MCF 10A (cell line): Measurements from ENCODE around the gene PTBP1. TPM values are rescaled to one million over a fixed set of nuclear protein-coding genes. Genes with fewer than 3 reads are reported as not detected.
"Not testable (repeated sequence)": the region's sequence is repeated elsewhere in the genome, so short reads cannot be mapped to it uniquely, and the experiment has no call there.

Source experiments
- BruUV-seq: library from RNA; stranded (reverse); fragments of 400-500 nt; replicated peaks from 2 replicates; lab custom pipeline; 2021; lab: Mats Ljungman, UMichigan
- CTCF ChIA-PET: fragments of 300-600 bp; sonication (Branson Sonifier 250); formaldehyde crosslinking; extraction: SDS; loops from one replicate; lab custom pipeline; 2021; ENCODE audit warnings: antibody characterized with exemption, inconsistent platforms; lab: Yijun Ruan, JAX
- POLR2A ChIA-PET: fragments of 300-600, 350-650 bp; sonication (Branson Sonifier 250); formaldehyde crosslinking; extraction: SDS; loops from one replicate; lab custom pipeline; 2020; ENCODE audit warnings: antibody characterized with exemption, inconsistent platforms; lab: Yijun Ruan, JAX
- DNase-seq: peaks from one replicate; pipeline ENCODE4 v3.0.0-alpha.2; 2018; ENCODE audit not compliant: unreplicated experiment
- H3K27ac Mint-ChIP-seq: one replicate; pipeline ENCODE4 v1.8.0; 2022; ENCODE audit warnings: mild to moderate bottlenecking, low read depth, mixed read lengths; ENCODE audit not compliant: unreplicated experiment
- H3K27me3 Mint-ChIP-seq: one replicate; pipeline ENCODE4 v1.8.0; 2022; ENCODE audit warnings: mixed read lengths; ENCODE audit not compliant: insufficient read depth, unreplicated experiment
- H3K36me3 Mint-ChIP-seq: one replicate; pipeline ENCODE4 v1.8.0; 2022; ENCODE audit warnings: mild to moderate bottlenecking, moderate library complexity, mixed read lengths; ENCODE audit not compliant: insufficient read depth, unreplicated experiment
- H3K4me1 Mint-ChIP-seq: one replicate; pipeline ENCODE4 v1.8.0; 2022; ENCODE audit warnings: mixed read lengths; ENCODE audit not compliant: insufficient read depth, unreplicated experiment
- H3K4me3 Mint-ChIP-seq: one replicate; pipeline ENCODE4 v1.8.0; 2022; ENCODE audit warnings: mild to moderate bottlenecking, moderate library complexity, mixed read lengths; ENCODE audit not compliant: unreplicated experiment
- H3K9me3 Mint-ChIP-seq: one replicate; pipeline ENCODE4 v1.8.0; 2022; ENCODE audit warnings: mixed read lengths; ENCODE audit not compliant: unreplicated experiment
- intact Hi-C: fragments of 100-400 bp; cut with micrococcal nuclease; formaldehyde crosslinking; loops from 2 replicates; pipeline ENCODE4 v1.14.1; 2022
- total RNA-seq: library from RNA; stranded (reverse); gene quantifications from 2 replicates; pipeline ENCODE4 v1.2.3, GENCODE V29; 2022
- TF ChIP-seq, protein P1 (sequence below): fragments of 200-600 bp; IDR thresholded peaks from one replicate; pipeline ENCODE4 v1.8.0; 2022; ENCODE audit warnings: antibody characterized with exemption, mild to moderate bottlenecking; ENCODE audit not compliant: unreplicated experiment

The PTBP1 gene
- total RNA-seq, 1 experiment from 2014 or later, result 431 TPM

DNA sequence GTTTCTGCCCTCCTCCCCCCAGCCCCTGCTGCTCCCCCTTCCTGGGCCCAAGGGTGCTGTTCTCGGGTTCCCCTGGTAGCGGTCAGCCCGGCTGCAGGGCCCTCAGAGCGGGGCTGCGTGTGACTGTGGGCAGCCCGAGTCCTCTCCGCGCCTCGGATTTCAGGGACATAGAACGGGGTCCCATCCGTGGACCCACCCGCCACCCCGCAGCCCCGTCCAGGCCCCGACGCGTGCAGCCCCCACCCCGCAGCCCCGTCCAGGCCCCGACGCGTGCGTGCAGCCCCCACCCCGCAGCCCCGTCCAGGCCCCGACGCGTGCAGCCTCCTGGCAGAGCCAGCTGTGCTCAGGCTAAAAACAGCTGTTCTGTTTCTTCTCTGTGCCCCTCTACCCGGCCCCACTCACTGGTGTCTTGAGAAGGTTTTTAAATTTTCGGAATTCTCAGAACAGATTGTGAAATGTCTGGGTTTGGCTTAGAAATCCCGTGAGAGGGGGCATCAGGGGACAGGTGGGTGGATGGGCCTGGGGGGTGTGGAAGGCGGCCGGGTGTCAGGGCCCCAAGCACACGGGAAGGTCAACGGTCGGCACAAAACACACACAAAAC, 38.1 kb downstream of the PTBP1 start:
- no peaks in the 10 kb centered on the region for H3K36me3 Mint-ChIP-seq
- no peaks in the 10 kb centered on the region for H3K4me1 Mint-ChIP-seq
- no TSS peak for BruUV-seq
- peaks cover 17% of the 10 kb centered on the region for H3K27me3 Mint-ChIP-seq
- no peak overlapping the region for H3K27ac Mint-ChIP-seq
- POLR2A ChIA-PET, result no interaction called here
- H3K9me3 Mint-ChIP-seq, result no peaks in the 10 kb centered on the region
- intact Hi-C loops, result no loop called here
- DNase-seq, result no peak
- no peak overlapping the region for H3K4me3 Mint-ChIP-seq
- CTCF ChIA-PET, result no interaction called here
- TF ChIP-seq, protein P1, sequence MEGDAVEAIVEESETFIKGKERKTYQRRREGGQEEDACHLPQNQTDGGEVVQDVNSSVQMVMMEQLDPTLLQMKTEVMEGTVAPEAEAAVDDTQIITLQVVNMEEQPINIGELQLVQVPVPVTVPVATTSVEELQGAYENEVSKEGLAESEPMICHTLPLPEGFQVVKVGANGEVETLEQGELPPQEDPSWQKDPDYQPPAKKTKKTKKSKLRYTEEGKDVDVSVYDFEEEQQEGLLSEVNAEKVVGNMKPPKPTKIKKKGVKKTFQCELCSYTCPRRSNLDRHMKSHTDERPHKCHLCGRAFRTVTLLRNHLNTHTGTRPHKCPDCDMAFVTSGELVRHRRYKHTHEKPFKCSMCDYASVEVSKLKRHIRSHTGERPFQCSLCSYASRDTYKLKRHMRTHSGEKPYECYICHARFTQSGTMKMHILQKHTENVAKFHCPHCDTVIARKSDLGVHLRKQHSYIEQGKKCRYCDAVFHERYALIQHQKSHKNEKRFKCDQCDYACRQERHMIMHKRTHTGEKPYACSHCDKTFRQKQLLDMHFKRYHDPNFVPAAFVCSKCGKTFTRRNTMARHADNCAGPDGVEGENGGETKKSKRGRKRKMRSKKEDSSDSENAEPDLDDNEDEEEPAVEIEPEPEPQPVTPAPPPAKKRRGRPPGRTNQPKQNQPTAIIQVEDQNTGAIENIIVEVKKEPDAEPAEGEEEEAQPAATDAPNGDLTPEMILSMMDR, result no peak

GRCh38 chr19:840519-841206, 43.4 kb downstream of the PTBP1 start, which contains the start of gene PRTN3:
Gene PRTN3, plus strand, starts transcription at chr19:840999. Its CDS starts 10 bp downstream, at chr19:841009.
- Mint-ChIP-seq H3K27me3 (peaks cover 23% of the 10 kb centered on the region), H3K4me1 (peaks cover 6% of the 10 kb centered on the region), H3K9me3 (peaks cover 7% of the 10 kb centered on the region), H3K27ac (peak within 1 kb of the TSS; percentile 51), H3K4me3 (no peak within 1 kb of the TSS), H3K36me3 (no peaks in the 10 kb centered on the region)
- BruUV-seq, result no TSS peak
- ChIA-PET CTCF (interaction anchor here (0.5 to 0.6 kb wide), 2 partner anchors 73 to 130 kb away, joined by 3 read pairs; no protein-coding TSS in a partner anchor), POLR2A (no interaction called here)
- DNase-seq, result no peak
- intact Hi-C loops, result no loop called here
- TF ChIP-seq, protein P1, result no peak

DNA sequence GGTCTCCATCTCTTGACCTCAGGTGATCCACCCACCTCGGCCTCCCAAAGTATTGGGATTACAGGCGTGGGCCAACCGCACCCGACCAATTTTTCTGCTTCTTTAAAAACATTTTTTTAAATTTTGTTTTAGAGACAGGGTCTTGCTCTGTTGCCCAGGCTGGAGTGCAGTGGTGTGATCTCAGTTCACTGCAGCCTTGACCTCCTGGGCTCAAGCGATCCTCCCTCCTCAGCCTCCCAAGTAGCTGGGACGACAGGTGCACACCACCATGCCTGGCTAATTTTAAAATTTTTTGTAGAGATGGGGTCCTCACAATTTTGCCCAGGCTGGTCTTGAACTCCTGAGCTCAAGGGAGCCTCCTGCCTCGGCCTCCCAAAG, 45.5 kb downstream of the PTBP1 start:
- POLR2A ChIA-PET, intact Hi-C loops, H3K36me3 Mint-ChIP-seq, H3K27ac Mint-ChIP-seq, BruUV-seq, H3K4me3 Mint-ChIP-seq, H3K9me3 Mint-ChIP-seq, DNase-seq: not testable (repeated sequence)
- CTCF ChIA-PET, result interaction anchor here (0.6 to 0.8 kb wide), 3 partner anchors 50 to 115 kb away, joined by 3 to 4 read pairs (median 3); partner anchors contain the start of genes MED16 and RNU6-9
- Mint-ChIP-seq H3K4me1 (peaks cover 12% of the 10 kb centered on the region), H3K27me3 (peaks cover 22% of the 10 kb centered on the region)

DNA sequence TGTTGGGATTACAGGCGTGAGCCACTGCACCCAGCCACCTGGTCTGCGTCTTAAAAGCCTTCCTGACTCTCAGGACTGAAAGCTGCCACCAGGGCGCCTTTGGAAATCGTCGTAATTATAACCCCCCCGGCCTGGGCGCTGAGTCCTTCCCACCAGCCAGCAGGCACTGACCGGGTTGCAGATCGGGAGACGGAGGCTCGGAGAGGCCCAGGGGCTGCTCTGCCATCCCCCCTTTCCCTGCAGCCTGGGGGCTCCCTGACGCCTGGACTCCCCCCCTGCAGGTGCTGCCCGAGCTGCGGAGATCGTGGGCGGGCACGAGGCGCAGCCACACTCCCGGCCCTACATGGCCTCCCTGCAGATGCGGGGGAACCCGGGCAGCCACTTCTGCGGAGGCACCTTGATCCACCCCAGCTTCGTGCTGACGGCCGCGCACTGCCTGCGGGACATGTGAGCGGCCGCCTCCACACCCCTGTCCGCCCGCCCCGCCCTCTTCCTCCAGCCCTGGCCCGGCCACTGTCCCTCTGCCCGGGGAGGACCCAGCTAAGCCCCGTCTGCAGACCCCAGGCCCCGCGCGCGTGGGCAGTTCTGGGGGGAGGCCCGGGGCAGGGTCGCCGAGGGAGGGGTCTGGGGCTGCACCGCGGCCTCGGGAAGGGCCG, 46.1 kb downstream of the PTBP1 start:
- Mint-ChIP-seq H3K9me3 (peaks cover 7% of the 10 kb centered on the region), H3K4me1 (peaks cover 12% of the 10 kb centered on the region), H3K4me3 (peak overlapping the region; percentile 59), H3K27ac (no peak overlapping the region), H3K27me3 (peaks cover 23% of the 10 kb centered on the region), H3K36me3 (no peaks in the 10 kb centered on the region)
- intact Hi-C loops, result no loop called here
- POLR2A ChIA-PET, result interaction anchor here (0.7 kb wide), 1 partner anchor 25 kb away, joined by 3 read pairs; no protein-coding TSS in a partner anchor
- CTCF ChIA-PET, result interaction anchor here (0.6 to 0.8 kb wide), 3 partner anchors 50 to 115 kb away, joined by 3 to 4 read pairs (median 3); partner anchors contain the start of genes MED16 and RNU6-9
- DNase-seq, result peak; percentile 33
- TF ChIP-seq, protein P1, result no peak
- no TSS peak for BruUV-seq
